Measurements from ENCODE around the gene LMLN.
A peak's percentile ranks its signal among the peaks of the same experiment; 100 is the strongest.

The LMLN gene

GRCh38 chr3:197940745-197941384 lies 19.2 kb upstream of the LMLN start:
- DNase-seq (ENCODE audit: low read depth), result no peak
- no peak for TF ChIP-seq CTCF (conservative IDR thresholded peaks at IDR 0.05; ENCODE audit: low read depth, low read length)
- H3K4me3 ChIP-seq (ENCODE audit: low read length), result no peak overlapping the region

- peak; percentile 86 for TF ChIP-seq CTCF (conservative IDR thresholded peaks at IDR 0.05; ENCODE audit: low read depth, low read length)
- H3K4me3 ChIP-seq (ENCODE audit: low read length), result no peak overlapping the region
- DNase-seq (ENCODE audit: low read depth), result no peak
These were observed 17.0 kb upstream of the LMLN start for GRCh38 chr3:197942956-197943556.

GRCh38 chr3:197949191-197949777 lies 10.7 kb upstream of the LMLN start:
- peak overlapping the region; percentile 86 for H3K4me3 ChIP-seq (ENCODE audit: low read length)
- no peak for TF ChIP-seq CTCF (conservative IDR thresholded peaks at IDR 0.05; ENCODE audit: low read depth, low read length)
- DNase-seq (ENCODE audit: low read depth), result no peak

- DNase-seq (ENCODE audit: low read depth), result peak; percentile 86
- TF ChIP-seq CTCF (conservative IDR thresholded peaks at IDR 0.05; ENCODE audit: low read depth, low read length), result no peak
- peak within 1 kb of the TSS; percentile 86 for H3K4me3 ChIP-seq (ENCODE audit: low read length)
These were observed 10.0 kb upstream of the LMLN start, which contains the start of gene RPL35A for GRCh38 chr3:197949778-197950676. Gene RPL35A, plus strand, starts transcription at chr3:197950190. Its CDS starts 778 bp downstream, at chr3:197950968.

- no peak for TF ChIP-seq CTCF (conservative IDR thresholded peaks at IDR 0.05; ENCODE audit: low read depth, low read length)
- DNase-seq (ENCODE audit: low read depth), result no peak
- peak overlapping the region; percentile 86 for H3K4me3 ChIP-seq (ENCODE audit: low read length)
These were observed 9.3 kb upstream of the LMLN start for GRCh38 chr3:197950677-197951061.

- H3K4me3 ChIP-seq (ENCODE audit: low read length), result peak overlapping the region; percentile 86
- no peak for DNase-seq (ENCODE audit: low read depth)
- no peak for TF ChIP-seq CTCF (conservative IDR thresholded peaks at IDR 0.05; ENCODE audit: low read depth, low read length)
These were observed 8.5 kb upstream of the LMLN start for GRCh38 chr3:197951392-197951990.
